Peyer's patch (tissue), 4 donors: Measurements from ENCODE around the gene MPV17L2.

Source experiments
- POLR2A ChIP-seq, 2 donors: fragments of 450-650 bp; IDR thresholded peaks; one replicate each; pipeline ENCODE4 v1.5.1; 2017; ENCODE audit warnings: antibody characterized with exemption in 2 of 2, mild to moderate bottlenecking in 2 of 2, moderate library complexity in 2 of 2
- TF ChIP-seq, protein P1 (sequence below), 6 experiments: fragments of 450-650 bp in 4 of 6; fragments of 200-600 bp in 2 of 6; sonication (generic) in 1 of 6; IDR thresholded peaks; one replicate each; pipeline ENCODE4 v1.5.1; 2017 to 2019; ENCODE audit warnings: antibody characterized with exemption in 6 of 6, mild to moderate bottlenecking in 3 of 6, moderate library complexity in 1 of 6

DNA sequence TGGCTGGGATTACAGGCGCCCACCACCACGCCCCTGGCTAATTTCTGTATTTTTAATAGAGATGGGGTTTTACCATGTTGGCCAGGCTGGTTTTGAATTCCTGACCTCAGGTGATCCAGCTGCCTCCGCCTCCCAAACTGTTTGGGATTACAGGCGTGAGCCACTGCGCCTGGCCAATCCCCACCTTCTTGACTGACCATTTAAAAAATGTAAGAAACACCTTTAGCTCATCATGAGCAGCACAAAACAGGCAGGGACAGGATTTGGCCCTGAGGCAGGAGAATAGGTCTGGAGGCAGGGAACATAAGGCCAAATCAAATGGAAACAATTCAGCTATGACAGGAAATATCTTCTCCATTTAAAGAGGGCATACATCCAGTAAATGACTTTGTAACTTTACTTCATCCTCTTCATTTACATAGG lies 1.4 kb upstream of the MPV17L2 start:
- TF ChIP-seq, protein P1, sequence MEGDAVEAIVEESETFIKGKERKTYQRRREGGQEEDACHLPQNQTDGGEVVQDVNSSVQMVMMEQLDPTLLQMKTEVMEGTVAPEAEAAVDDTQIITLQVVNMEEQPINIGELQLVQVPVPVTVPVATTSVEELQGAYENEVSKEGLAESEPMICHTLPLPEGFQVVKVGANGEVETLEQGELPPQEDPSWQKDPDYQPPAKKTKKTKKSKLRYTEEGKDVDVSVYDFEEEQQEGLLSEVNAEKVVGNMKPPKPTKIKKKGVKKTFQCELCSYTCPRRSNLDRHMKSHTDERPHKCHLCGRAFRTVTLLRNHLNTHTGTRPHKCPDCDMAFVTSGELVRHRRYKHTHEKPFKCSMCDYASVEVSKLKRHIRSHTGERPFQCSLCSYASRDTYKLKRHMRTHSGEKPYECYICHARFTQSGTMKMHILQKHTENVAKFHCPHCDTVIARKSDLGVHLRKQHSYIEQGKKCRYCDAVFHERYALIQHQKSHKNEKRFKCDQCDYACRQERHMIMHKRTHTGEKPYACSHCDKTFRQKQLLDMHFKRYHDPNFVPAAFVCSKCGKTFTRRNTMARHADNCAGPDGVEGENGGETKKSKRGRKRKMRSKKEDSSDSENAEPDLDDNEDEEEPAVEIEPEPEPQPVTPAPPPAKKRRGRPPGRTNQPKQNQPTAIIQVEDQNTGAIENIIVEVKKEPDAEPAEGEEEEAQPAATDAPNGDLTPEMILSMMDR (IDR thresholded peaks at IDR 0.05) = no peak
- TF ChIP-seq POLR2A (IDR thresholded peaks at IDR 0.05) = no peak
